HTERT RPE-1 (cell line): ENCODE measurements around the gene GRIFIN.

Experiments
- in situ Hi-C: fragments of 300-500 bp; cut with MboI; formaldehyde crosslinking; loops from 4 replicates; pipeline ENCODE4 v1.14.3; 2020; ENCODE audit warnings: low sequenced_read_pairs

Gene GRIFIN, protein sequence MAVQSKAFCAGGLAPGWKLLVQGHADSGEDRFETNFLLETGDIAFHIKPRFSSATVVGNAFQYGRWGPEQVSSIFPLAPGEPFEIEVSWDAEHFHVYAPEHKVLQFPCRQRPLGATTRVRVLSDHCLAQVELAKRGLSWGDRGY

DNA sequence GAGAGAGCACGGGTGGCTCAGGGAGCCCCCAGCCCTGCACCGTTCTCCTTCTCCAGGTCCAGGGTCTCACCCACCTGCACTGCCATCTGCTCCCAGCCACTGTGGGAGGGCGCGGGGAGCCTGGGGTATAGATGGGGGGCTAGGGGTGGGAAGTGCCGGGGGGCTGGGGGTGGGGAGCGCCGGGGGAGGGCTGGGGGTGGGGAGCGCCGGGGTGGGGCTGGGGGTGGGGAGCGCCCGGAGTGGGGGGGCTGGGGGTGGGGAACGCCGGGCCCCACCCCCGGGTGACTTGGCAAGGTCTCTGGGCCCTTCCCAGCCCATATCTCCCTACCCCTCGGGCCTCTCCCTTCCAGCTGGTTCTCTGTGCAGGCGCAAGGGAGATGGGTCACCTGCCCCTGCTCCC is at the start of gene GRIFIN:
GRIFIN (minus strand) TSS at position 101 of the 400 bp plus-strand sequence; CDS start at position 86, 15 bp downstream.
- in situ Hi-C loops, result no loop called here

DNA sequence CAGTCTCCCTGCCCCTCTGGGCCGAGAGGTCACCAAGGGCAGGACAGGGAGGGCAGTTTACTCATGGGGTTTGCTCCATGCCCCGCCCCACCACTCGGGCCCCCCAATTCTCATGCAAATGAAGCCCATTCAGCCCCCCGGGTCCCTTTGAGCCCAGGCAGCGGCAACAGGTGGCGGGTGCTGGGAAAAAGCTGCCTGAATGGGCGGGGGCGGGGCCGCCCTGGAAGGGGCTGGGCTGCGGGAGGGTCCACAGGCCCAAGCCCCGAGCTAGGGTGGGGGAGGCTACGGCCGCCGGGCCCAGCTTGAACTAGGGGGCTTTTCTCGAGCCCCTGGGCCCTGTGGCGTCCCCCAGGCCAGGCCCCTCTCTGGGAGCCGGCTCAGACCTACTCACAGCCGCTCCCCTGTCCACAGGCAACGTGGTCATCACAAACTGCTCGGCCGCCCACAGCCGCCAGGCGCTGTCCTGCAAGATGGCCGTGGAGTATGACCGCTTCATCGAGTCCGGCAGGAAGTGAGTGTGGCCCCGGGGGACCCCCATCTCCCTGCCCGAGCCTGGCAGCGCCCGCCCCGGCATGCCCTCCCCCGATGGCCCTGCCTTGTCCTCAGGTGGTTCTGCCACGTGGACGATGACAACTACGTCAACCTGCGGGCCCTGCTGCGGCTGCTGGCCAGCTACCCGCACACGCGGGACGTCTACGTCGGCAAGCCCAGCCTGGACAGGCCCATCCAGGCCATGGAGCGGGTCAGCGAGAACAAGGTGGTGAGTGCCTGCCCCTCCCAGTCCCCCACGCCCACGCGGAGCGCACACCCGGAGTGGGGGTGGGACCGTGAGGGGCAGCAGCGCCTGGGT is 48.8 kb upstream of the GRIFIN start:
- in situ Hi-C loops, result no loop called here

DNA sequence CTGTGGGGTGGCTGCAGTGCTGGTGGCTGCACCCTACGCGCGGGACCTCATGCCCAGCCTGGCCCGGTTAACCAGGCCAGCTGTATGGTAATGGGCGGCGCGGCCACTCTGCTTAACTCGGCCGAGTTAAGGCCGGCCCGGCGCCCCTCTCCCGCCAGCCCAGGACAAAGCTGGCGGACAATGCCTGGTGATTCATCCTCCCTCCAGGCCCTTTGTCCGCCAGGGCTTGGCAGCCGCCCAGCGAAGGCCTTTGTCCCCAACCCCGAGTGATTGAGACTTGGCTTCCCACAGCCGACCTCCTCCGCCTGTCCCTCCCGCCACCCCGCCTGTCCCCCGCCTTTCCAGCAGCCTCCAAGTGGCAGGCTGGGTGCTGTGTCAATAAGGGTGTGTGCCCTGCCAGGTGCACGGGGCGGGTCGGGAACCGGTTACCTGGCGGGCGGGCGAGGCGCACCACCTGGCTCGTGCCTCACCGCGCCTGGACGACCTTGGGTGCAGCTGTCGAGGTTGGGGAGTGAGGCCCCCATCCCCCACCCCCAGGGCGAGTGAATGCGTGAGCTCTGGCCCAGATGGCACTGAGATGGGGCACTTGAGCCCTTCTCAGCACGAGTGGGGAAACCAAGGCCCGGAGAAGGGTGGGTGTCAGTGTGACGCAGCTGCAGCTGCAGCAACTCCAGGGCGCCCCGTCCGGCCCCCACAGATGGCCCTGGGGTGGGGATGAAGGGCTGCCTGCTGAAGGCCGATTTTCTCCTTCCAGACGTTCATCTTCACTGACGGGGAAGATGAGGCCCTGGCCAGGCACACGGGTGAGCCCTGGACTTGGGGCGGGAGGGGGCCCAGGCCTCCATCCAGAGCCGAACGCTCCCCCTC is 48.0 kb upstream of the GRIFIN start:
- in situ Hi-C loops, result no loop called here

DNA sequence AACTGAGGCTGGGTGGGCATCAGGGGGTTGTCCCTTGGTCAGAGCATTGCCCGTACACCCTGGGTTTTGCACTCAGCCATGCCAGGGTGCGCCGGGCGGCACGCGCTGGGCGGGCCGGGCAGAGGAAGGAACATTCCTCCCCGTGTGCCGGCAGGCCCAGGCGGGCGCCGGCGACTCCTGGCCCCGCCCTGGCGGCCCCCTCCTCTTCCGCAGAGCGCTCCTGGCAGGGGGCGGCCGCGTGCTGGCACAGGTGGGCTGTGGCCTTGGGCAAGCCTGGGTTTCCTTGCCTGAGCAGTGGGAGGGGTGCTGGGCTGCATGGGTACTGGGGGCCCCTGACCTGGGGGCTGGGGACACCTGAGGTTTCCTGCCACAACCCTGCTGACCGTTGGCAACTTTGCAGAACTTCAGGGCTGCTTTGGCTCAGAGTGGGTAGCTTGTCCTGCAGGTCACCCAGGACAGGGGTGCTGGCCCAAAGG is 47.3 kb upstream of the GRIFIN start:
- in situ Hi-C loops, result no loop called here

DNA sequence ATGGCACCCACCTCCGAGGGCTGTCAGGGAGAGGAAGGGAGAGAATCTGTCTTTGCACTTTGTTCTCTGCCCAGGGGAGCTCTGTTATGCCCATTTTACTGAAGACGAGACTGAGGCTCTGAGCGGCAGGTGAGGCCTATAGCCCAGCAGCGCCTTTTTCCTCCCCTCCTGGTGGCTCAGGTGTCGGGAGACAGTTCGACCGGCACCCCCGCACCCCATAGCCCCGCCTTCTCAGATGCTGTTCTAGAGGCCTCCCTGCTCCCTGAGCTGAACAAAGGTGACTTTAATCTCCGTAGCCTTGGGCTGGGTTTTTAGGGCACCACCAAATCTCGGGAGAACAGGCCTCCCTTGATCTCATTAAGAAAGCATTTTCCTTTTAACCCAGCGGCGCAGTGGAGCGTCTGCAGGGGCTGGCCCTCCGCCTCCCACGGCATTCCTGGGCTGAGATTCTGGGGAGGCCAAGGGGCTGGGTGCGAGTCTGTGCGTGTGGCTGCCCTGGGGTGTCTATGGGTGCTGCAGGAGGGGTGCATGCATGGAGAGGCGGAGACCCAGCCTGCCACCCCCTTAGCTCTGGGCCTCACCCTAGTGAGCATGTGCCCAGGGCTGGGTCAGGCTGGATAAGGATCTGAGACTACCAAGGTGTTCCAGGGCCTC is 46.7 kb upstream of the GRIFIN start:
- in situ Hi-C loops, result no loop called here

DNA sequence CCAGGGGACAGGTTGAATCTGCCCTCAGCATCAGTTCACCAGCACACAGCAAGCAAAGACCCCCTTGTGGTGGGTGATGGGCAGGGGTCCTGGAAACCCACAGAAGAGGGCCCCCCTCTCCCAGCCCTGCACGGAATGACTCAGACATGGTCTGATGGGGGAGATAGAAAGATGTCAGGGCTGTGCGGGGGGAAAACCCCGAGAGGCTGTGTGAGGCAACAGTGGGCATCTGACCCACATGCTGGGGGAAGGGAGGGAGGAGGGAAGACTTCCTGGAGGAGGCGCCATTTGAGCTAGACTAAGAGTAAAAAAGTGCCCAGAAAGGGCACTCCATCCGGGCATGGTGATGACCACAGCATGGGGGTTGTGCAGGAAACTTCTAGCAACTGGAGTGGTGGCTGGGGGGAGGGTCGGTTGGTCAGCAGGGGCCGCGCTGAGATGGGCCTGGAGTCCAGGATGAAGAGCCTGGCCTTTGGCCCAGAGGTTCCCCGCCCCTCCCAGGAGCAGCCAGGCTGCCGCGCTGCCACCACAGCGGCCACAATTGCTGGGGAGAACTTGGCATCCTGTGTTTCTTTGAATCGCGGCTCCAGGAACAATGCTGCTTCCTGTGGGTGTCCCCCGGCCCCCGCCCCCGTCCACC is 45.9 kb upstream of the GRIFIN start:
- in situ Hi-C loops, result no loop called here

DNA sequence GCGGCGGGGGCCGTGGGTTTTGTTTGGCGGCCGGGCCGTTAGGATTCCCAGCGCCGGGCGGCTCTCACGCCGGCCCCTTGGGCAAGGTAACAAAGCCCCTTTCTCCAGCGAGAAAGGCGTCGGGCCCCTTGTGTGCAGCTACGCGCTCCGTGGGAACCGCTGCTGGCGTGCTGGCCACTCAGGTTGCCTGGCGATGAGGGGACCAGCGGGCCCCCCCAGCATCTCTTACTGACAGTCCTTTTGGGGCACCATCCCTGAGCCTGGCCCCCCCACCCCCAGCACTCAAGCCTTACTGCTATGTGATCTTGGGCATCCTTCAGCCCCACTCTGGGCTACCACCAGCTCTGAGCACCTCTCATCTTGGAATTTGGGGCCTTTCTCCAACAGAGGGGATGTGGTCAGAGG is 45.1 kb upstream of the GRIFIN start:
- in situ Hi-C loops, result no loop called here

DNA sequence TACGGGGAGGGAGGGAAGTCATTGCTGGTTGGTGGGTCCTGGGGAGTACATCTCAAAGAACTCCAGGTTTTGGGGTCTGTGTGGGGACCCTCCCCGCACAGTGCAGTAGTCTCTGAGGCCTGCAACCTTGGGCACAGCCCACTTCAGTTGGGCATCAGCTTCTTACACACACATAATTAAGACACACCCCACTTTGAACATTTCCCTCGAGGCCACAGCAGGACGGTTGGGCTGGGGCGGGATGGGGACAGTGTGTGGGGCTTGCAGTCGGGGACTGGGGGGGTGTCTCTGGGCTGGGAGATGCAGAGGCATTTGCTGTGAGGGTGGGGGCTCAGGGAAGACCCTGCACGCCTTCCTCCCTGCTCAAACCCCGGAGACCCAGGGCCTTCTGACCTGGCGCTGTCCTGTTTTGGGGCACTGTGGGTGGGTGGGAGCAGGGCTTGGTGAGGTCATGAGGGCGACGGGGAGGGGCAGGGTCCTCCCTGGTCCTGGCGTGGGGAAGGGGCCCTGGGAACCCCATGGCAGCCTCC is 44.6 kb upstream of the GRIFIN start:
- in situ Hi-C loops, result no loop called here

DNA sequence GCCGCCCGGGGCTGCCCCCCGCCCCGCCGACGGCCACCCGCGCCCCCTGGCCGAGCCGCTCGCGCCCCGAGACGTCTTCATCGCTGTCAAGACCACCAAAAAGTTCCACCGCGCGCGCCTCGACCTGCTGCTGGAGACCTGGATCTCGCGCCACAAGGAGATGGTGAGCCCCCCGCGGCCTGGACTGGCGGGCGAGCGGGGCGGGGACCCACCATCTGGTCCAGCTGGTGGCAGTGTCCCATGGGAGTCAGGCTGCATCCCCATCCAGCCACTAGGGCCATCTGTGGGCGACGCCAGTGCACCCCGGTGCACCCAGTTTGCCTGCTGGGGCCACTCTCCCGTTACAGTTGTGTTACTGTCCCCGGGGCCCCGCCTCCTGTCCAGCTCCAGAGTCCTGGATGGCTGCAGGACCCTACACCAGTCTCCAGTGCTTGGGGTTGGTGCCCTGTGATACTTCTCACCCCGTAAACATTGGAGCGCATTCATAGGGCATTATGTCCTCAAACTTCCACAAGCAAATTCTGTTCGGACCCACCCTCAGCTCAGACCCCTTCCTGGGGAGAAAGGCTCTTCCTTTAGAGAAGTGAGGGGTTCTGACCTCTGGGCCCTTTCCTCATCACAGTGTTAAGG is 44.0 kb upstream of the GRIFIN start:
- in situ Hi-C loops, result no loop called here

DNA sequence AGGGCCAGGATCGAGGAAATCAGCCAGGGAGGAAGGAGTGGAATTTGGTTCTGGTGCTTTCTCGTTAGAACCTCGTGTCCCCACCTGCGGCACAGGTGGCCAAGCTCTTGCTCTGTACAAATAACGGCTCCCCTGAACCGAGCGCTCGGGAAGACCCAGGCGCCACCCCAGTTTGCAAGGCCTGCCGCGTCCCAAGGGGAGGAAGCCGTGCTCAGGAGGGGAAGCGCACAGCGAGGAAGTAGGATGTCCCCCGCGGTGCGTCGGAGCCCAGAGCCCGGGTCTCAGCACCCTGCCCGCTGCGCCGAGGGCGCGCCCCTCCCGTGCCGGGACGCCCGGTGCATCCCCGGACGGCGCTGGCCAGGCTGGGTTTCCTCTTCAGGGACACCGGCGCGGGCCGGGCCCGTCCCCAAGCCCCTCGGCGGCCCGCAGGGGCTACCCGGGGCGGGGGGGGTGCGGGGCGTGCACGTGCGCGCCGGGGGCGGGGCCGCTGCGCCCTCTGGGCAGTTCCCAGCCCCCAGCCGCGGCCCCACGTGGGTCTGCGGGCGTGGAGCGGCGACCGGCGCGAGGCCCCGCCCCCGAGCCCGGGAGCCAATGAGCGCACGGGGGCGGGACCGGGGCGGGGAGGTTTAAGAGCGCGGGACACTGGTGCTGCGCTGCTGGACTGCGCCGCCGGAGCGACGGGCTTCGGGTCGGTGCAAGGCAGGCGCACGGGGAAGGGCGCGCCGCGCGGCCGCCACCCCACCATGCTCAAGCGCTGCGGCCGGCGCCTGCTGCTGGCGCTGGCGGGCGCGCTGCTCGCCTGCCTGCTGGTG is 43.1 kb upstream of the GRIFIN start, which contains the start of gene LFNG:
LFNG (plus strand) TSS at position 656 of the 812 bp plus-strand sequence; CDS start at position 744, 88 bp downstream.
- in situ Hi-C loops, result no loop called here

DNA sequence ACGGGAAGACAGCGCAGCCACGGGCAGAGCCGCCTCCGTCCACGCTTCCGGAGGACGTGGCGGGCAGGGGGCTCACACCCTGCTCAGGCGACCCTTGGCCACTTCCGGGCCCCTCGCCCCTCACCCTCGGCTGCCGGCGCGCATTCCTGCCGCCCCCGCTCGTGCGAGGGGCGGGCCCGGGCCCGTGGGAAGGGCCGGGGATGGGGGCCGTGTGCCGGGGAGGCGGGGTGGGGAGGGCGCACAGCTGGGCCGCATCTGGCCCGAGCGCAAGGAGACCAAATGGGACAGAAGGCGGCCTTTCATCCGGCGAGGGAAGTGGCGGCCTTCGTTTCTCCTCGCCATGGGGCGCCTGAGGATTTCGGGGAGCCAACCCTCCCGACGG is 42.5 kb upstream of the GRIFIN start:
- in situ Hi-C loops, result no loop called here

DNA sequence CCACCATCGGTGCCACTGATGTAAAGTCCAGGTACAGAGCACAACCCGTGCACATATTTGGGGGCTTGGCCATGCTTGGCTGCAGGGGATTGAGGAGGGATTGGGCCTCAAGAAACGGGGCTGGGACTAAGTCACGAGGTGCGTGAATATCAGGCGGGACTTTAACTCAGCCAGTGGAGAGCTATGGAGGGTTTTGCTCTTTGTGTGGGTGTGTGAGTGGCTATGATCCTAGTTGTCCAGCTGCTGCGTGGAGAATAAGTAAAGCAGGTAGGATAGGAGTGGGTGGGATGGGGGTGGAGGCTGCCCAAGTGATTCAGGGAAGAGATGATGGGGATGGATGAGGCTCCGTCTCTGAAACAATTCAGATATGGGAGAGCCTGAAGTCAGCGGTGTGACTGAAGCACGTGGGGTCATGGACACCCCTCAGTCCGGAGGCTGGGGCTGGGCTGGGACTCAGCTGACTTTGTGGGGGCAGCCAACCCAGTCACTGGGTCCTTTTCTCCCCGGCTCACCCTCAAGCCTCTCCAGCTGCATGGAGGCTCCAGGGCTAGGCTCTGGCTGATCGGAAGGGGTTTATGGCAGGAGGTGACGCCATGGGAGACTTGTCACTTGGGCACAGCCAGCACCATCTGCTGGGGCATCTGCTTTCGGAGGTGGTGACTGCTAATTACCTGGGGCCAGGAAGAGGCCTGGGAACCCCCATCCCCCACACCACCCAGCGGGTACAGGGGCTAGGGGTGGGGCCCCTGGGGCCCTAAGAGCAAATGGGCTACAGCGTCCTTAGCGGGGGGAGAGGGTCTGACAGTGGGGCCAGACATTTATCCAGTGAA is 41.7 kb upstream of the GRIFIN start:
- in situ Hi-C loops, result no loop called here

DNA sequence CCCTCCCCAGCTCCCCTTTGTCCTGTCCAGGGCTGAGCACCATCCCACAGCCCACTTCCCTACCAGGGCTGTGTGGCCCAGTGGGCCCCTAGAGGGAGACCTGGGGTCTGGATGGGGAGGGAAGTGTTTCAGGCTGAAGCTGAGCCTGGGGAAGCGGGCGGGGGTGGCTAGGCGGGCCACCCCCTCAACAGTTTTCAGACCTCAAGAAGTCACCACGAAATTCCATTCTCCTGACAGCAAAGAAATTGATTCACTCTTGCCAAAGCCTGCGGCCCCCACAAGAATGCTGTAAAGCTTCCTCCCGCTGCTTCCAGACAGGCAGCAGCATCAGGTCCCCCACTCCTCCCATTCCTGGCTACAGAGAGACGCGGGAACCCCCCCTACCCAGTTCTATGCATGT is 40.8 kb upstream of the GRIFIN start:
- in situ Hi-C loops, result no loop called here

DNA sequence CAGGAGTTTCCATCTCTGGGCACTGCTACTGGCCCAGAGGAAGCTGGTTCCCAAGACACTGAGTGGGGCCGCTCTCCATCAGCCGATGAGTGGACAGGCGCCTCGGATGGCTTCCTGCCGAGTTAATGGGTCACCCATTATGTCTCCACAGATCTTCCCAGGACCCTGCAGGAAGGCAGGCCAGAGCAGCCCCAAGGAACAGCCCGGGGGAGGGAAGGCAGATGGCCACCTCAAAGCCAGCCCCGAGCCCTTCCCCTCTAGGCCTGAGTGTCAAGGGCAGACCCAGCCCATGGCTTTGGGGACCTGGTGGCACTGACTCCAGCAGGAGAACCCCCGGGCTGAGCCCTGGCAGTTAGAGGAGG is 40.0 kb upstream of the GRIFIN start:
- in situ Hi-C loops, result no loop called here

DNA sequence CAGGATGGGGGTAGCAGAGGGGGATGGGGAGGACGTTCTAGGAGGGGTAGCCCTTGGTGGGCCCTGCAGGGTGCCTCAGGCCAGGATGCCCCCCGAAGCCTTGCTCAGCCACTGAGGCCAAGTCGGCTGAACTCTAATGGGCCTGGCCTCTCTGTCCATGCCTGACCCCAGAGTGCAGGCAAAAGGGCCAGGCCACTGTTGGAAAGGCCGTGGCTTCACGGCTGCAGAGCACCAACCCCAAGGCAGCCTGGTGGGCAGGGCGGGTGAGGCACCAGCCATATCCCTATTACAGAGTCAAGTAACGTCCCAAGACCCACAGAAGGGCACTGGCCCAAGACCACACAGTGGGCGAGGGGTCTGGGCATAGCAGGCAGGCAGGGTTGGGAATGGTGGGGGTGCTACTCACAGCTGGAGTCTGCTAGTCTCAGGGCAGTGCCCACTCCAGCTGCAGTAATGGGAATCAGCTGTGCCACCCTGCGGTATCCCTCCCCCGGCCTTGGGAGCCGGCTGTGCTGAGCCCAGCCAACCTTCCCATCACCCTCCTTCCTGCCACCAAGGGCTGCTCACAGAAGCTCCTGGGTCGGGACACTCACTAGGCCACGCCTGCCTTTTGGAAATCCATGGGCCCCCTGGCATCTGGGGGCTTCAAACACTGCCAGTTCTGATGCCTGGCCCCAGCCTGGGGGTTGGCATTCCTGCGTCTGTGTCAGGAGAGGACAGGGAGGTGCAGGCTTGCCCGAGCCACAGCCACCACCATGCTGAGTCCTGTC is 39.4 kb upstream of the GRIFIN start:
- in situ Hi-C loops, result no loop called here

DNA sequence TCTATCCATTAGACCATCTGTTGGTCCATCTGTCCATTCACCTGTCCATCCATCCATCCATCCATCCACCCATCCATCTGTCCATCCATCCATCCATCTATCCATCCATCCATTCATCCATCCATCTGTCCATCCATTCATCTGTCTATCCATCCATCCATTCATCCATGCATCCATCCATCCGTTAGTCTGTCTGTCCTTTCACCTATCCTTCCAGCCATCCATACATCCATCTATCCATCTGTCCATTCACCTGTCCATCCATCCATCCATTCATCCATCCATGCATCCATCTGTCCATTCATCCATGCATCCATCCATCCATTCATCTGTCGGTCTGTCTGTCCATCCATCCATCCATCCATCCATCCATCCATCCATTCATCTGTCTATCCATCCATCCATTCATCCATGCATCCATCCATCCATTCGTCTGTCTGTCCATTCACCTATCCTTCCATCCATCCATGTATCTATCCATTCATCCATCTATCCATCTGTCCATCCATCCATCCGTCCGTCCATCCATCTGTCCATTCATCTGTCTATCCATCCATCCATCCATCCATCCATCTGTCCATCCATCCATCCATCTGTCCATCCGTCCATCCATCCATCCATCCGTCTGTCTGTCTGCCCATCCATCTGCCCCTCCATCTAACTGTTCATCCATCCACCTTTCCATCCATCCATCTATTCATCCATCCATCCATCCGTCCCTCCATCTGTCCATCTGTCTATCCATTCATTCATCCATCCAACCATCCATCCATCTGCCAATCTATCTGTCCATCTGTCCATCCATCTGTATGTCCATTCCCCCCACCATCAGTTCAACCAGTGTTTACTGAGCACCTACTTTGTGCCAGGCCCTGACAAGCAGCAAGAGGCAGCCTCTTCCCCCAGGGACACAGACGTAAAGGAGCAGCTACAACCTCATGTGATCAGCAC is 38.5 kb upstream of the GRIFIN start:
- in situ Hi-C loops, result no loop called here
